Measurements from ENCODE around the gene UBE2S.

- TF ChIP-seq GABPA (IDR thresholded peaks at IDR 0.05; ENCODE audit: low read depth): no peak
- TF ChIP-seq POLR2A (IDR thresholded peaks at IDR 0.05; ENCODE audit: low read depth, low read length): no peak
- no peak for TF ChIP-seq CTCF (IDR thresholded peaks at IDR 0.05 in 2 of 3, conservative IDR thresholded peaks at IDR 0.05 in 1 of 3; ENCODE audit: control insufficient read depth in 2 of 3, extremely low read depth in 1 of 3, insufficient read depth in 1 of 3, low read depth in 3 of 3, low read length in 3 of 3)
- no peak for TF ChIP-seq CEBPB (IDR thresholded peaks at IDR 0.05; ENCODE audit: borderline replicate concordance in 1 of 2, low read depth in 2 of 2, low read length in 2 of 2)
- TF ChIP-seq PBX3 (IDR thresholded peaks at IDR 0.05; ENCODE audit: insufficient replicate concordance, low read depth, low read length): no peak
- no peak for TF ChIP-seq ATF2 (IDR thresholded peaks at IDR 0.05; ENCODE audit: low read length)
- no peak for TF ChIP-seq ATF7 (IDR thresholded peaks at IDR 0.05; ENCODE audit: low read depth)
- no peak for TF ChIP-seq USF1 (IDR thresholded peaks at IDR 0.05; ENCODE audit: borderline replicate concordance, extremely low read length, insufficient read depth, low read depth, low read length)
- no peak for TF ChIP-seq JUND (IDR thresholded peaks at IDR 0.05; ENCODE audit: low read depth, low read length)
- no peak for TF ChIP-seq SP1 (IDR thresholded peaks at IDR 0.05; ENCODE audit: low read depth, low read length)
- no peak for TF ChIP-seq SREBF2 (IDR thresholded peaks at IDR 0.05; ENCODE audit: low read length)
- TF ChIP-seq POLR2AphosphoS5 (IDR thresholded peaks at IDR 0.05; ENCODE audit: low read length): no peak
These were observed 52.3 kb downstream of the UBE2S start for GRCh38 chr19:55355213-55355821.
